Nephron progenitor cell (in vitro differentiated cells): Measurements from ENCODE around the gene CBX8.

Source experiments
- DNase-seq: peaks from one replicate; pipeline ENCODE4 v3.0.0; 2021
- H3K27ac Mint-ChIP-seq: 2 replicates; pipeline ENCODE4 v1.8.0; 2021; ENCODE audit warnings: mild to moderate bottlenecking, moderate library complexity, mixed read lengths
- H3K27me3 Mint-ChIP-seq: 2 replicates; pipeline ENCODE4 v1.8.0; 2021; ENCODE audit warnings: mild to moderate bottlenecking, low read depth, mixed read lengths; ENCODE audit not compliant: poor library complexity
- H3K36me3 Mint-ChIP-seq: 2 replicates; pipeline ENCODE4 v1.8.0; 2021; ENCODE audit warnings: low read depth, mixed read lengths
- H3K4me1 Mint-ChIP-seq: 2 replicates; pipeline ENCODE4 v1.8.0; 2021; ENCODE audit warnings: mixed read lengths
- H3K4me3 Mint-ChIP-seq: 2 replicates; pipeline ENCODE4 v1.8.0; 2021; ENCODE audit warnings: mild to moderate bottlenecking, moderate library complexity, mixed read lengths
- H3K9me3 Mint-ChIP-seq: 2 replicates; pipeline ENCODE4 v1.8.0; 2021; ENCODE audit warnings: mild to moderate bottlenecking, moderate library complexity, mixed read lengths
- TF ChIP-seq, protein P1 (sequence below): fragments of 200-600 bp; sonication (generic); IDR thresholded peaks from 2 replicates; pipeline ENCODE4 v1.5.0; 2021; ENCODE audit warnings: antibody characterized with exemption

The CBX8 gene

DNA sequence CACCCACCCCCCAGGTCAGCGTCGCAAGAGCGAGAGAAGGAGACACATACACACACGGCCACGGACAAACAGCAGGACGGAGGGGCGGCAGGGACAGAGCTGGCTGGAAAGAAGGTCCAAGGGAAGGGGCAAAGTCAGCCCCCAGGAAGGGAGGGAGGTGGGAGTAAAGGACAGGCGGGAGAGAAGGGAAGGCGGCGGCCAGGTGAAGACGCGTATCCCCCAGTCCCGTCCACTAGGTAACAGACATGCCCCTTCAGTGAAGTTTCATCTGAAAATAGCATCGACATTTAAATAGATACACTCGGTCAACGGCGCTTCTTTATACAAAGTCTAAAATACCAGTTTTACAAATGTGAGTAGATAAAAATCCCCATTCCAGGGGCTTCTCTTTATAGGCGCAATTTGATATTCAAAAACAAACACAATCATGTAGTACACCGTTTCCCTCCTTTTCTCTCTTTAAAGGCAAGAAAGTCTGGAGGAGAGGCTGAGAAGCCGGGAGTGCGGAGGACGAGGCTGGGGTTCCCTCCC is 4.5 kb downstream of the CBX8 start:
- TF ChIP-seq, protein P1, sequence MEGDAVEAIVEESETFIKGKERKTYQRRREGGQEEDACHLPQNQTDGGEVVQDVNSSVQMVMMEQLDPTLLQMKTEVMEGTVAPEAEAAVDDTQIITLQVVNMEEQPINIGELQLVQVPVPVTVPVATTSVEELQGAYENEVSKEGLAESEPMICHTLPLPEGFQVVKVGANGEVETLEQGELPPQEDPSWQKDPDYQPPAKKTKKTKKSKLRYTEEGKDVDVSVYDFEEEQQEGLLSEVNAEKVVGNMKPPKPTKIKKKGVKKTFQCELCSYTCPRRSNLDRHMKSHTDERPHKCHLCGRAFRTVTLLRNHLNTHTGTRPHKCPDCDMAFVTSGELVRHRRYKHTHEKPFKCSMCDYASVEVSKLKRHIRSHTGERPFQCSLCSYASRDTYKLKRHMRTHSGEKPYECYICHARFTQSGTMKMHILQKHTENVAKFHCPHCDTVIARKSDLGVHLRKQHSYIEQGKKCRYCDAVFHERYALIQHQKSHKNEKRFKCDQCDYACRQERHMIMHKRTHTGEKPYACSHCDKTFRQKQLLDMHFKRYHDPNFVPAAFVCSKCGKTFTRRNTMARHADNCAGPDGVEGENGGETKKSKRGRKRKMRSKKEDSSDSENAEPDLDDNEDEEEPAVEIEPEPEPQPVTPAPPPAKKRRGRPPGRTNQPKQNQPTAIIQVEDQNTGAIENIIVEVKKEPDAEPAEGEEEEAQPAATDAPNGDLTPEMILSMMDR, result no peak
- no peak for DNase-seq
- Mint-ChIP-seq H3K4me3 (peak overlapping the region; percentile 71), H3K9me3 (no peaks in the 10 kb centered on the region), H3K4me1 (peaks cover 56% of the 10 kb centered on the region), H3K27me3 (peaks cover 86% of the 10 kb centered on the region), H3K36me3 (no peaks in the 10 kb centered on the region), H3K27ac (no peak overlapping the region)

GRCh38 chr17:79791735-79792161 is 5.1 kb downstream of the CBX8 start:
- no peaks in the 10 kb centered on the region for H3K36me3 Mint-ChIP-seq
- no peak overlapping the region for H3K27ac Mint-ChIP-seq
- peaks cover 86% of the 10 kb centered on the region for H3K27me3 Mint-ChIP-seq
- H3K9me3 Mint-ChIP-seq, result no peaks in the 10 kb centered on the region
- peak overlapping the region; percentile 71 for H3K4me3 Mint-ChIP-seq
- TF ChIP-seq, protein P1, result no peak
- peaks cover 62% of the 10 kb centered on the region for H3K4me1 Mint-ChIP-seq
- DNase-seq, result no peak

DNA sequence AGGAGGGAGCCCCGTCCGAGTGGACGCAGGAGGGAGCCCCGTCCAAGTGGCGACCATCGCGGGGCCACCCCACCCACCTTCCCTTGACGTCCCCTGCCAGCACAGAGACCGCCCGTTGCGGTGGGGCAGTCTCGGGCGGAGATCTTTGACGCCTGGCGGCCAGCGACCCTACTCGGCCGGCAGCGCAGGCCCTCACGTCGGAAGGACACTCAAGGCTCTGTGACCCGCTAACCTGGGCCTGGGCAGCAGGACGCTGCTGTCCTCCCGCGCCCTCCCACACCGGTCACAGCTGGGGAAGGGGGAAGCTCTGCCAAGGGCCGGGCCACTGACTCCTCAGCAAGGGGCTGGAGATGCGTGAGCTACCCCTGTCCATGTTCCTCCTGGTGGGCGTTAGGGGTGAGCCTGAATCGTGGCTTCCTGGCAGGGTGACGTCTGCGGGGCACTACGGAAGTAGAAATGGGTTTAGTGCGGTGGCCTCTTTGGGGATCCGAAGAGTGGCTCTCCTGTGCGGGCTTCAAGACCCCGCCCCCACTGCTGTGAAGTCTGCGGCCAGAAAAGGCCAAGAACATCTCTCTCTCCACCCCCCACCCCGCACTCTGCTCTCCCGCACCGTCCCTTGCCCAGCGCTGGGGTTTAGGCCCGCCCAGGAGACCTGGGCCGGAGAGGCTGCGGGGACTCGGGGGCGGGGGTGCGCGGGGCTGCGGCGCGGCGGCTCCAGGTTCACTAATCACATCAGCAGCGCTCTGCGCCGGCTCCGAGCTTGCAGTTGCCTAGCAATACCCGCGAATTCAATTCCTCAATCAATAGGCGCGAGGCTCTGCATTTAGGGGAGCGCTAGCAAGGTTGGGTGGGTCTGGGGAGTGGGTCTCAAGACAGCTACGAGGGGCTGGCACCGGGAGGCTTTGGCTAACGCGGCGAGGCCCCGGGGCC is 5.8 kb downstream of the CBX8 start:
- peak; percentile 57 for DNase-seq
- peaks cover 82% of the 10 kb centered on the region for H3K27me3 Mint-ChIP-seq
- peaks cover 64% of the 10 kb centered on the region for H3K4me1 Mint-ChIP-seq
- no peak overlapping the region for H3K4me3 Mint-ChIP-seq
- no peak overlapping the region for H3K27ac Mint-ChIP-seq
- TF ChIP-seq, protein P1, result no peak
- no peaks in the 10 kb centered on the region for H3K9me3 Mint-ChIP-seq
- no peaks in the 10 kb centered on the region for H3K36me3 Mint-ChIP-seq

GRCh38 chr17:79789943-79790804 is 6.7 kb downstream of the CBX8 start:
- no peak overlapping the region for H3K27ac Mint-ChIP-seq
- peaks cover 76% of the 10 kb centered on the region for H3K27me3 Mint-ChIP-seq
- H3K4me3 Mint-ChIP-seq, result peak overlapping the region; percentile 15

More at GRCh38 chr17:79789943-79790804, 6.7 kb downstream of the CBX8 start:
- Mint-ChIP-seq H3K9me3 (no peaks in the 10 kb centered on the region), H3K4me1 (peaks cover 63% of the 10 kb centered on the region), H3K36me3 (peaks cover 4% of the 10 kb centered on the region)
- TF ChIP-seq, protein P1, result peak; percentile 65
- peak; percentile 71 for DNase-seq
